CD4-positive, alpha-beta memory T cell (primary cell): ENCODE data around the gene BICRA. TPM values are rescaled to one million over a fixed set of nuclear protein-coding genes. Genes with fewer than 3 reads are reported as not detected.

Source experiments
- CTCF ChIA-PET: fragments of 350-600 bp; sonication (Branson Sonifier 250); formaldehyde crosslinking; loops from one replicate; lab custom pipeline; 2021; ENCODE audit warnings: inconsistent platforms; ENCODE audit not compliant: partially characterized antibody; lab: Charles Lee
- POLR2A ChIA-PET: fragments of 350-600 bp; sonication (Branson Sonifier 250); formaldehyde crosslinking; loops from one replicate; lab custom pipeline; 2021; ENCODE audit not compliant: partially characterized antibody; lab: Charles Lee
- DNase-seq, 5 donors: peaks; one replicate each; pipeline versions ENCODE4 v3.0.0 to v3.0.0-alpha.2; 2020 to 2022; ENCODE audit warnings: mixed read lengths in 1 of 5
- H3K27ac ChIP-seq: one replicate; pipeline ENCODE4 v1.7.0; 2013; ENCODE audit warnings: low read depth, low read length
- H3K27me3 ChIP-seq: 2 replicates; pipeline ENCODE4 v1.7.0; 2013; ENCODE audit warnings: mild to moderate bottlenecking, low read length, moderate library complexity; ENCODE audit not compliant: insufficient read depth
- H3K36me3 ChIP-seq: 2 replicates; pipeline ENCODE4 v1.7.0; 2013; ENCODE audit warnings: mild to moderate bottlenecking, low read length, moderate library complexity; ENCODE audit not compliant: insufficient read depth
- H3K4me1 ChIP-seq: 2 replicates; pipeline ENCODE4 v1.7.0; 2013; ENCODE audit warnings: mild to moderate bottlenecking, low read length, moderate library complexity; ENCODE audit not compliant: insufficient read depth
- H3K4me3 ChIP-seq, 2 donors: one replicate each; pipeline ENCODE4 v1.7.0; 2013; ENCODE audit warnings: low read length in 2 of 2, mild to moderate bottlenecking in 1 of 2
- H3K9me3 ChIP-seq, 2 donors: one replicate each; pipeline ENCODE4 v1.7.0; 2013; ENCODE audit warnings: low read length in 2 of 2, control low read depth in 1 of 2; ENCODE audit not compliant: control insufficient read depth in 1 of 2
- H3K27ac Mint-ChIP-seq, 7 donors: one replicate each; pipeline ENCODE4 v1.8.0; 2020 to 2021; ENCODE audit warnings: mixed read lengths in 7 of 7, mild to moderate bottlenecking in 6 of 7, inconsistent platforms in 3 of 7, moderate library complexity in 3 of 7
- H3K27me3 Mint-ChIP-seq, 2 donors: one replicate each; pipeline ENCODE4 v1.8.0; 2020 to 2021; ENCODE audit warnings: mixed read lengths in 2 of 2
- H3K36me3 Mint-ChIP-seq, 2 donors: one replicate each; pipeline ENCODE4 v1.8.0; 2020 to 2021; ENCODE audit warnings: mixed read lengths in 2 of 2, inconsistent platforms in 1 of 2, mild to moderate bottlenecking in 1 of 2
- H3K4me1 Mint-ChIP-seq, 4 donors: one replicate each; pipeline ENCODE4 v1.8.0; 2020 to 2021; ENCODE audit warnings: mixed read lengths in 4 of 4, mild to moderate bottlenecking in 1 of 4
- H3K4me3 Mint-ChIP-seq, 8 donors: one replicate each; pipeline ENCODE4 v1.8.0; 2020 to 2021; ENCODE audit warnings: mixed read lengths in 8 of 8, mild to moderate bottlenecking in 7 of 8, moderate library complexity in 6 of 8, inconsistent platforms in 3 of 8
- H3K9me3 Mint-ChIP-seq, 8 donors: one replicate each; pipeline ENCODE4 v1.8.0; 2020 to 2021; ENCODE audit warnings: mixed read lengths in 8 of 8, mild to moderate bottlenecking in 5 of 8, inconsistent platforms in 3 of 8, moderate library complexity in 1 of 8
- intact Hi-C: fragments of 100-400 bp; cut with micrococcal nuclease; formaldehyde crosslinking; loops from one replicate; pipeline ENCODE4 v1.15.1; 2023
- polyA plus RNA-seq, 2 donors: library from polyadenylated mRNA; unstranded; fragments of 300-500 nt; fragmentation: Illumina TruSeq; gene quantifications; one replicate each; pipeline ENCODE4 v1.2.3, GENCODE V29; 2021
- total RNA-seq, 2 experiments: library from RNA; stranded (reverse); gene quantifications; one replicate each; pipeline ENCODE4 v1.2.3, GENCODE V29; 2021

BICRA gene
- total and polyA plus RNA-seq, 4 experiments from 2014 or later: 2.3 to 32.9 (median 31.7) TPM; not detected in 1

GRCh38 chr19:47749326-47749725, 140.4 kb downstream of the BICRA start:
- ChIA-PET CTCF (no interaction called here), POLR2A (no interaction called here)
- Histone ChIP-seq H3K4me3 (no peak overlapping the region), H3K4me1 (peaks cover 40% of the 10 kb centered on the region), H3K27ac (no peak overlapping the region), H3K9me3 (no peaks in the 10 kb centered on the region), H3K27me3 (no peaks in the 10 kb centered on the region), H3K36me3 (peaks cover 62% of the 10 kb centered on the region)
- peak overlapping the region in 6 of 7 donors; percentile 58 to 90 (median 72) for H3K27ac Mint-ChIP-seq
- H3K36me3 Mint-ChIP-seq: peaks cover 27 to 58% of the 10 kb centered on the region in 2 donors
- no peak for DNase-seq
- peak overlapping the region in 4 of 8 donors; percentile 10 to 66 (median 48) for H3K4me3 Mint-ChIP-seq
- peaks cover 16 to 35% (median 22%) of the 10 kb centered on the region in 4 donors for H3K4me1 Mint-ChIP-seq
- H3K27me3 Mint-ChIP-seq: peaks cover 0 to 3% of the 10 kb centered on the region in 2 donors
- intact Hi-C loops: loop anchor here (10.0 kb wide), 1 partner anchor 145 kb away; the partner anchor contains the start of gene BICRA
- no peaks in the 10 kb centered on the region for H3K9me3 Mint-ChIP-seq

GRCh38 chr19:47750752-47751151, 141.8 kb downstream of the BICRA start:
- Histone ChIP-seq H3K36me3 (peaks cover 73% of the 10 kb centered on the region), H3K4me1 (peaks cover 31% of the 10 kb centered on the region), H3K4me3 (no peak overlapping the region), H3K27ac (no peak overlapping the region), H3K9me3 (no peaks in the 10 kb centered on the region), H3K27me3 (no peaks in the 10 kb centered on the region)
- peak overlapping the region in 1 of 7 donors; percentile 74 for H3K27ac Mint-ChIP-seq
- ChIA-PET CTCF (no interaction called here), POLR2A (interaction anchor here (1.2 kb wide), 1 partner anchor 15 kb away, joined by 3 read pairs; no protein-coding TSS in a partner anchor)
- no peak for DNase-seq
- H3K36me3 Mint-ChIP-seq: peaks cover 27 to 53% of the 10 kb centered on the region in 2 donors
- H3K9me3 Mint-ChIP-seq: no peaks in the 10 kb centered on the region
- H3K4me1 Mint-ChIP-seq: peaks cover 12 to 28% (median 17%) of the 10 kb centered on the region in 4 donors
- H3K27me3 Mint-ChIP-seq: no peaks in the 10 kb centered on the region
- no peak overlapping the region for H3K4me3 Mint-ChIP-seq
- intact Hi-C loops: no loop called here

- peaks cover 8 to 20% (median 12%) of the 10 kb centered on the region in 4 donors for H3K4me1 Mint-ChIP-seq
- no peaks in the 10 kb centered on the region for H3K27me3 ChIP-seq
- H3K36me3 Mint-ChIP-seq: peaks cover 35 to 62% of the 10 kb centered on the region in 2 donors
- ChIA-PET POLR2A (no interaction called here), CTCF (no interaction called here)
- H3K4me1 ChIP-seq: peaks cover 14% of the 10 kb centered on the region
- peak overlapping the region in 4 of 7 donors; percentile 18 to 74 (median 41) for H3K27ac Mint-ChIP-seq
- no peaks in the 10 kb centered on the region for H3K27me3 Mint-ChIP-seq
- no peaks in the 10 kb centered on the region for H3K9me3 ChIP-seq
- no peak overlapping the region for H3K4me3 Mint-ChIP-seq
- H3K4me3 ChIP-seq: no peak overlapping the region
- H3K9me3 Mint-ChIP-seq: peaks cover 0 to 3% (median 0%) of the 10 kb centered on the region in 8 donors
- intact Hi-C loops: no loop called here
- H3K27ac ChIP-seq: no peak overlapping the region
- H3K36me3 ChIP-seq: peaks cover 90% of the 10 kb centered on the region
- DNase-seq: no peak
These were observed 143.7 kb downstream of the BICRA start for GRCh38 chr19:47752440-47753211.

Other genes starting within 250 kb of the BICRA start
- gene MEIS3, start 189.6 kb upstream of the BICRA start, total RNA-seq: under 1 TPM in 1 of 2 experiments, not detected in 1; 0.35 TPM
- under 1 TPM in 1 of 2 donors, not detected in 1; 0.71 TPM for gene MEIS3, start 189.6 kb upstream of the BICRA start, polyA plus RNA-seq
- not detected for gene SLC8A2, start 137.2 kb upstream of the BICRA start, total RNA-seq
- gene SLC8A2, start 137.2 kb upstream of the BICRA start, polyA plus RNA-seq: not detected
- gene KPTN, start 124.9 kb upstream of the BICRA start, total RNA-seq: 1 to 10 TPM; 4.0 to 4.3 TPM
- 10 to 100 TPM in 1 of 2 donors, 1 to 10 TPM in 1; 4.8 to 10.6 TPM for gene KPTN, start 124.9 kb upstream of the BICRA start, polyA plus RNA-seq
- gene NAPA, start 94.1 kb upstream of the BICRA start, total RNA-seq: 10 to 100 TPM; 84.1 to 88.1 TPM
- gene NAPA, start 94.1 kb upstream of the BICRA start, polyA plus RNA-seq: 100 to 1,000 TPM in 1 of 2 donors, 10 to 100 TPM in 1; 90.8 to 129 TPM
- under 1 TPM; 0.53 to 0.79 TPM for gene ZNF541, start 36.0 kb upstream of the BICRA start, total RNA-seq
- under 1 TPM in 1 of 2 donors, not detected in 1; 0.09 TPM for gene ZNF541, start 36.0 kb upstream of the BICRA start, polyA plus RNA-seq
- not detected for gene EHD2, start 104.3 kb downstream of the BICRA start, total RNA-seq
- gene EHD2, start 104.3 kb downstream of the BICRA start, polyA plus RNA-seq: not detected
- 100 to 1,000 TPM; 863 to 875 TPM for gene NOP53, start 136.4 kb downstream of the BICRA start, total RNA-seq
- 100 to 1,000 TPM; 156 to 225 TPM for gene NOP53, start 136.4 kb downstream of the BICRA start, polyA plus RNA-seq
- 100 to 1,000 TPM; 116 to 122 TPM for gene SELENOW, start 169.6 kb downstream of the BICRA start, total RNA-seq
- gene SELENOW, start 169.6 kb downstream of the BICRA start, polyA plus RNA-seq: 100 to 1,000 TPM; 350 to 352 TPM
- not detected for gene TPRX1, start 195.4 kb downstream of the BICRA start, total RNA-seq
- not detected for gene TPRX1, start 195.4 kb downstream of the BICRA start, polyA plus RNA-seq
- gene CRX, start 212.8 kb downstream of the BICRA start, total RNA-seq: not detected
- not detected for gene CRX, start 212.8 kb downstream of the BICRA start, polyA plus RNA-seq